CD1c-positive myeloid dendritic cell (primary cell): ENCODE measurements around the gene TMEM186.
A peak's percentile ranks its signal among the peaks of the same experiment; 100 is the strongest.
"Not testable (repeated sequence)": the region's sequence is repeated elsewhere in the genome, so short reads cannot be mapped to it uniquely, and the experiment has no call there.

Source experiments
- DNase-seq: peaks from one replicate; pipeline ENCODE4 v3.0.0-alpha.2; 2016; ENCODE audit errors: extremely low spot score

The TMEM186 gene

GRCh38 chr16:8797364-8798173 lies at the start of gene TMEM186, which contains the start of gene PMM2:
TMEM186 (minus strand) TSS chr16:8797639; CDS start chr16:8797614, 25 bp downstream.
PMM2 (plus strand) TSS chr16:8797839; CDS start chr16:8797883, 44 bp downstream.
- DNase-seq: peak; percentile 97

GRCh38 chr16:8847145-8847544 lies 49.7 kb upstream of the TMEM186 start:
- no peak for DNase-seq

- DNase-seq: no peak
Observed at GRCh38 chr16:8846401-8846932, 49.0 kb upstream of the TMEM186 start.

- DNase-seq: no peak
Observed at GRCh38 chr16:8845699-8846298, 48.4 kb upstream of the TMEM186 start.

GRCh38 chr16:8843296-8843695 lies 45.9 kb upstream of the TMEM186 start:
- DNase-seq: not testable (repeated sequence)

GRCh38 chr16:8842016-8842415 lies 44.6 kb upstream of the TMEM186 start:
- DNase-seq: not testable (repeated sequence)

GRCh38 chr16:8837594-8837993 lies 40.2 kb upstream of the TMEM186 start:
- not testable (repeated sequence) for DNase-seq

GRCh38 chr16:8836797-8837196 lies 39.4 kb upstream of the TMEM186 start:
- DNase-seq: not testable (repeated sequence)

GRCh38 chr16:8832717-8833105 lies 35.3 kb upstream of the TMEM186 start:
- DNase-seq: no peak

GRCh38 chr16:8831871-8832716 lies 34.7 kb upstream of the TMEM186 start:
- no peak for DNase-seq

GRCh38 chr16:8831450-8831849 lies 34.0 kb upstream of the TMEM186 start:
- DNase-seq: no peak

- no peak for DNase-seq
Observed at GRCh38 chr16:8828541-8829165, 31.2 kb upstream of the TMEM186 start.

GRCh38 chr16:8826278-8826879 lies 28.9 kb upstream of the TMEM186 start:
- no peak for DNase-seq

- no peak for DNase-seq
Observed at GRCh38 chr16:8822403-8822802, 25.0 kb upstream of the TMEM186 start.

GRCh38 chr16:8819411-8820034 lies 22.1 kb upstream of the TMEM186 start:
- DNase-seq: no peak

- no peak for DNase-seq
Observed at GRCh38 chr16:8818504-8819270, 21.2 kb upstream of the TMEM186 start.

- DNase-seq: no peak
Observed at GRCh38 chr16:8816967-8817655, 19.7 kb upstream of the TMEM186 start.

- DNase-seq: no peak
Observed at GRCh38 chr16:8814095-8814806, 16.8 kb upstream of the TMEM186 start.
